HCT116 (cell line): ENCODE results near the gene TOP1. TPM values are rescaled to one million over a fixed set of nuclear protein-coding genes. Genes with fewer than 3 reads are reported as not detected.

ENCODE experiments used
- ATAC-seq: fragments of 200-7000 bp; cut with Tn5 transposase; 2 replicates; pipeline ENCODE4 v1.9.1; 2020; ENCODE audit warnings: mild to moderate bottlenecking, moderate library complexity
- BruUV-seq: library from RNA; stranded (reverse); fragments of 400-500 nt; replicated peaks from 2 replicates; lab custom pipeline; 2021; lab: Mats Ljungman, UMichigan
- CTCF ChIA-PET: fragments of 300-600 bp; sonication (Branson Sonifier 250); formaldehyde crosslinking; loops from one replicate; lab custom pipeline; 2021; ENCODE audit warnings: antibody characterized with exemption; lab: Charles Lee
- POLR2A ChIA-PET: fragments of 300-600, 350-600 bp; sonication (Branson Sonifier 250); formaldehyde crosslinking; loops from one replicate; lab custom pipeline; 2021; ENCODE audit warnings: antibody characterized with exemption; lab: Charles Lee
- RAD21 ChIA-PET, 2 experiments: fragments of 300-600 bp; sonication (Branson Sonifier 250); formaldehyde crosslinking; loops; one replicate each; lab custom pipeline; 2023; ENCODE audit warnings: low total read pairs in 2 of 2; ENCODE audit not compliant: uncharacterized antibody in 2 of 2, unreplicated experiment in 2 of 2, low non-redundant PET in 1 of 2; lab: Charles Lee
- DNase-seq: peaks from one replicate; pipeline ENCODE4 v3.0.0-alpha.2; 2010; ENCODE audit warnings: low read depth, low spot score
- H2AFZ ChIP-seq: fragments of 200-600 bp; shearing (Covaris generic), sonication (generic); 2 replicates; pipeline ENCODE4 v1.6.1; 2017; ENCODE audit warnings: low read depth, mixed run types, mixed read lengths, antibody characterized with exemption, low read length; ENCODE audit not compliant: poor library complexity, severe bottlenecking
- H3K27ac ChIP-seq: 2 replicates; pipeline ENCODE4 v1.5.1; 2012; ENCODE audit warnings: low read depth, low read length
- H3K27me3 ChIP-seq: fragments of 200-600 bp; sonication (generic); 2 replicates; pipeline ENCODE4 v1.6.1; 2016; ENCODE audit warnings: mixed run types, low read length, mixed read lengths; ENCODE audit not compliant: insufficient read depth
- H3K36me3 ChIP-seq, 2 experiments: fragments of 200-500 bp in 1 of 2; fragments of 200-600 bp in 1 of 2; sonication (Bioruptor generic) in 1 of 2; sonication (generic) in 1 of 2; 2 replicates each; pipeline versions ENCODE4 v1.5.1 to v1.6.1; 2014 to 2016; ENCODE audit warnings: low read length in 2 of 2, inconsistent platforms in 1 of 2, mixed read lengths in 1 of 2, mixed run types in 1 of 2; ENCODE audit not compliant: insufficient read depth in 2 of 2, control insufficient read depth in 1 of 2
- H3K4me1 ChIP-seq, 2 experiments: fragments of 200-600 bp in 1 of 2; sonication (generic) in 1 of 2; 2 replicates each; pipeline versions ENCODE4 v1.5.1 to v1.6.1; 2012 to 2017; ENCODE audit warnings: low read length in 2 of 2, inconsistent platforms in 1 of 2, mild to moderate bottlenecking in 1 of 2, mixed read lengths in 1 of 2, mixed run types in 1 of 2, moderate library complexity in 1 of 2; ENCODE audit not compliant: insufficient read depth in 2 of 2, control insufficient read depth in 1 of 2
- H3K4me2 ChIP-seq: fragments of 200-600 bp; sonication (generic); 2 replicates; pipeline ENCODE4 v1.6.1; 2017; ENCODE audit warnings: mixed run types, low read length, mixed read lengths
- H3K4me3 ChIP-seq, 2 experiments: fragments of 200-600 bp in 1 of 2; sonication (generic) in 1 of 2; replicated peaks in 1 of 2; 2 replicates each; pipeline ENCODE4 v1.5.1; 2011 to 2016; ENCODE audit warnings: low read length in 2 of 2, control low read depth in 1 of 2, low read depth in 1 of 2, mild to moderate bottlenecking in 1 of 2, mixed read lengths in 1 of 2, mixed run types in 1 of 2
- H3K79me2 ChIP-seq: fragments of 200-600 bp; sonication (generic); 2 replicates; pipeline ENCODE4 v1.6.1; 2017; ENCODE audit warnings: mild to moderate bottlenecking, mixed run types, low read length, moderate library complexity, mixed read lengths; ENCODE audit not compliant: insufficient read depth
- H3K9ac ChIP-seq: fragments of 200-600 bp; sonication (generic); 2 replicates; pipeline ENCODE4 v1.6.1; 2016; ENCODE audit warnings: low read length, mixed read lengths
- H3K9me2 ChIP-seq: fragments of 200-600 bp; sonication (generic), shearing (Covaris generic); 2 replicates; pipeline ENCODE4 v1.6.1; 2017; ENCODE audit warnings: mixed run types, mild to moderate bottlenecking, moderate library complexity; ENCODE audit not compliant: insufficient read depth
- H3K9me3 ChIP-seq, 2 experiments: fragments of 200-500 bp in 1 of 2; fragments of 200-600 bp in 1 of 2; sonication (Bioruptor generic) in 1 of 2; sonication (generic) in 1 of 2; 2 replicates each; pipeline ENCODE4 v1.6.1; 2014 to 2017; ENCODE audit warnings: low read length in 2 of 2, mixed read lengths in 2 of 2, inconsistent platforms in 1 of 2, low read depth in 1 of 2, mild to moderate bottlenecking in 1 of 2, mixed run types in 1 of 2, moderate library complexity in 1 of 2; ENCODE audit not compliant: control insufficient read depth in 1 of 2, insufficient read depth in 1 of 2
- H4K20me1 ChIP-seq: fragments of 200-600 bp; sonication (generic), shearing (Covaris generic); 2 replicates; pipeline ENCODE4 v1.6.1; 2017; ENCODE audit warnings: mixed run types, mild to moderate bottlenecking, moderate library complexity; ENCODE audit not compliant: insufficient read depth
- ATF3 ChIP-seq: IDR thresholded peaks from 2 replicates; pipeline ENCODE4 v1.6.1; 2012
- CBX3 ChIP-seq: IDR thresholded peaks from 2 replicates; pipeline ENCODE4 v1.6.1; 2012; ENCODE audit warnings: low read depth
- CEBPB ChIP-seq: IDR thresholded peaks from 2 replicates; pipeline ENCODE4 v1.6.1; 2012; ENCODE audit warnings: low read depth
- EZH2 ChIP-seq: fragments of 200-600 bp; sonication (generic); IDR thresholded peaks from 2 replicates; pipeline ENCODE4 v1.6.1; 2017; ENCODE audit warnings: antibody characterized with exemption, mixed run types
- EZH2phosphoT487 ChIP-seq: fragments of 200-600 bp; IDR thresholded peaks from 2 replicates; pipeline ENCODE4 v1.6.1; 2018; ENCODE audit warnings: antibody characterized with exemption, borderline replicate concordance
- FOSL1 ChIP-seq: IDR thresholded peaks from 2 replicates; pipeline ENCODE4 v1.6.1; 2012; ENCODE audit warnings: low read depth
- JUND ChIP-seq: IDR thresholded peaks from 2 replicates; pipeline ENCODE4 v1.6.1; 2012
- MAX ChIP-seq: IDR thresholded peaks from 2 replicates; pipeline ENCODE4 v1.6.1; 2012
- SP1 ChIP-seq: IDR thresholded peaks from 2 replicates; pipeline ENCODE4 v1.6.1; 2012; ENCODE audit warnings: low read depth
- TCF7L2 ChIP-seq: IDR thresholded peaks from 2 replicates; pipeline ENCODE4 v1.7.0; 2011; ENCODE audit warnings: borderline replicate concordance, inconsistent platforms; ENCODE audit not compliant: insufficient read depth, insufficient read length; ENCODE audit errors: extremely low read depth
- ZFX ChIP-seq: fragments of 450-650 bp; IDR thresholded peaks from 2 replicates; pipeline ENCODE4 v1.6.1; 2017
- ZNF274 ChIP-seq: fragments of 200-500 bp; sonication (Bioruptor generic); IDR thresholded peaks from 2 replicates; pipeline ENCODE4 v1.6.1; 2014; ENCODE audit warnings: mild to moderate bottlenecking, low read depth, low read length, inconsistent platforms
- intact Hi-C: fragments of 100-400 bp; cut with micrococcal nuclease; formaldehyde crosslinking; loops from 2 replicates; pipeline ENCODE4 v1.10.0; 2022
- total RNA-seq: library from RNA; stranded (reverse); gene quantifications from one replicate; pipeline ENCODE4 v1.2.1, GENCODE V29; 2021; ENCODE audit not compliant: unreplicated experiment
- TF ChIP-seq, protein P1 (sequence below): IDR thresholded peaks from 2 replicates; pipeline ENCODE4 v1.6.1; 2012; ENCODE audit warnings: low read depth
- TF ChIP-seq, protein P2 (sequence below), 3 experiments: fragments of 200-600 bp in 1 of 3; sonication (generic) in 1 of 3; IDR thresholded peaks in 2 of 3; conservative IDR thresholded peaks in 1 of 3; 2 replicates each; pipeline ENCODE4 v1.5.1; 2012 to 2017; ENCODE audit warnings: low read depth in 2 of 3, low read length in 2 of 3, antibody characterized with exemption in 1 of 3, borderline replicate concordance in 1 of 3, control low read depth in 1 of 3, mild to moderate bottlenecking in 1 of 3, mixed read lengths in 1 of 3, mixed run types in 1 of 3, moderate library complexity in 1 of 3; ENCODE audit not compliant: insufficient read depth in 1 of 3
- TF ChIP-seq, protein P3 (sequence below): IDR thresholded peaks from 2 replicates; pipeline ENCODE4 v1.6.1; 2011; ENCODE audit warnings: mild to moderate bottlenecking, low read length, moderate library complexity; ENCODE audit not compliant: insufficient replicate concordance; ENCODE audit errors: extremely low read depth

The TOP1 gene
- total RNA-seq, 1 experiment from 2014 or later: 190 TPM

DNA sequence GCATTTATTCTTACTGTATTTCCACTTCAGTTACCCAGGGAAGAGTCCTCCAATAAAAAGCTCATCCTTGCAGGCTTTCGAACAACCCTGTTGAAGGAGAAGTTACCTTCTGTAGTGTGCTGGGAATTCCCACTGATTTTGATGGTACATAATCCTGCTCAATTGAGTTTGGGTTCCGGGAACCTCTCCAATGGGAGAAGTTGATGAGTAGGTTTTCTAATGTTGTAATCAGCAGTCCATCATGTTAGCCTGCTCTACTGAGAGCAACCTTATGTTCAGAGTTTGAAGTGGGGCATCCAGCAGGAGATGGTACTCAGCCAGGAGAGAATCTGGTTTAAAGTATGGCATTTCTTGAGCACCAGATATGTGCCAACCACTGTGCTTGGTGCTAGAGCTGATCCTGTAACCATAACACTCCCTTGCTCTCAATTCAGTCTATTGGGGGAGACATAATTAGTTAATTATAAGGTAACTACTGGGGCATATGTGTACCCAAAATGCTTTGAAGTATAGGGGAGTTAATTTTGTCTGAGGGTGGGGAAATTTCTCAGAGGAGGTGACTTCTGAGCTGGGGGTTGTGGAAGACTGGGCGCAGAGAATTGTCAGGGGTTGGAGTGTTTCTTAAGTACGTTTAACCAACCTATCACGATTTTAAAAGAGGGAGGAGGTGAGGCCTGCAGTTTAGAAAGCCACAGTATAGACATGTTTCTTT lies 2.1 kb downstream of the TOP1 start:
- H3K27ac ChIP-seq: no peak overlapping the region
- DNase-seq (no peak), ATAC-seq (no peak)
- intact Hi-C loops: no loop called here
- H3K36me3 ChIP-seq: peaks cover 17 to 36% of the 10 kb centered on the region in 2 experiments; a peak in 3 of 4 replicates
- CTCF ChIA-PET: interaction anchor here (1.1 kb wide), 1 partner anchor 40 kb away, joined by 3 read pairs; no protein-coding TSS in a partner anchor
- no peaks in the 10 kb centered on the region for H3K9me3 ChIP-seq
- H3K27me3 ChIP-seq: no peaks in the 10 kb centered on the region
- peak overlapping the region; percentile 79 to 86 for H3K4me3 ChIP-seq
- RAD21 ChIA-PET: no interaction called here
- H3K79me2 ChIP-seq: peaks cover 71% of the 10 kb centered on the region
- TF ChIP-seq, protein P1, sequence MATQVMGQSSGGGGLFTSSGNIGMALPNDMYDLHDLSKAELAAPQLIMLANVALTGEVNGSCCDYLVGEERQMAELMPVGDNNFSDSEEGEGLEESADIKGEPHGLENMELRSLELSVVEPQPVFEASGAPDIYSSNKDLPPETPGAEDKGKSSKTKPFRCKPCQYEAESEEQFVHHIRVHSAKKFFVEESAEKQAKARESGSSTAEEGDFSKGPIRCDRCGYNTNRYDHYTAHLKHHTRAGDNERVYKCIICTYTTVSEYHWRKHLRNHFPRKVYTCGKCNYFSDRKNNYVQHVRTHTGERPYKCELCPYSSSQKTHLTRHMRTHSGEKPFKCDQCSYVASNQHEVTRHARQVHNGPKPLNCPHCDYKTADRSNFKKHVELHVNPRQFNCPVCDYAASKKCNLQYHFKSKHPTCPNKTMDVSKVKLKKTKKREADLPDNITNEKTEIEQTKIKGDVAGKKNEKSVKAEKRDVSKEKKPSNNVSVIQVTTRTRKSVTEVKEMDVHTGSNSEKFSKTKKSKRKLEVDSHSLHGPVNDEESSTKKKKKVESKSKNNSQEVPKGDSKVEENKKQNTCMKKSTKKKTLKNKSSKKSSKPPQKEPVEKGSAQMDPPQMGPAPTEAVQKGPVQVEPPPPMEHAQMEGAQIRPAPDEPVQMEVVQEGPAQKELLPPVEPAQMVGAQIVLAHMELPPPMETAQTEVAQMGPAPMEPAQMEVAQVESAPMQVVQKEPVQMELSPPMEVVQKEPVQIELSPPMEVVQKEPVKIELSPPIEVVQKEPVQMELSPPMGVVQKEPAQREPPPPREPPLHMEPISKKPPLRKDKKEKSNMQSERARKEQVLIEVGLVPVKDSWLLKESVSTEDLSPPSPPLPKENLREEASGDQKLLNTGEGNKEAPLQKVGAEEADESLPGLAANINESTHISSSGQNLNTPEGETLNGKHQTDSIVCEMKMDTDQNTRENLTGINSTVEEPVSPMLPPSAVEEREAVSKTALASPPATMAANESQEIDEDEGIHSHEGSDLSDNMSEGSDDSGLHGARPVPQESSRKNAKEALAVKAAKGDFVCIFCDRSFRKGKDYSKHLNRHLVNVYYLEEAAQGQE: no peak
- TF ChIP-seq CBX3 (no peak), CEBPB (no peak), EZH2 (no peak), TCF7L2 (no peak), MAX (no peak), ZFX (no peak), ATF3 (no peak), FOSL1 (no peak), JUND (no peak), EZH2phosphoT487 (no peak), SP1 (no peak), ZNF274 (no peak)
- TF ChIP-seq, protein P2, sequence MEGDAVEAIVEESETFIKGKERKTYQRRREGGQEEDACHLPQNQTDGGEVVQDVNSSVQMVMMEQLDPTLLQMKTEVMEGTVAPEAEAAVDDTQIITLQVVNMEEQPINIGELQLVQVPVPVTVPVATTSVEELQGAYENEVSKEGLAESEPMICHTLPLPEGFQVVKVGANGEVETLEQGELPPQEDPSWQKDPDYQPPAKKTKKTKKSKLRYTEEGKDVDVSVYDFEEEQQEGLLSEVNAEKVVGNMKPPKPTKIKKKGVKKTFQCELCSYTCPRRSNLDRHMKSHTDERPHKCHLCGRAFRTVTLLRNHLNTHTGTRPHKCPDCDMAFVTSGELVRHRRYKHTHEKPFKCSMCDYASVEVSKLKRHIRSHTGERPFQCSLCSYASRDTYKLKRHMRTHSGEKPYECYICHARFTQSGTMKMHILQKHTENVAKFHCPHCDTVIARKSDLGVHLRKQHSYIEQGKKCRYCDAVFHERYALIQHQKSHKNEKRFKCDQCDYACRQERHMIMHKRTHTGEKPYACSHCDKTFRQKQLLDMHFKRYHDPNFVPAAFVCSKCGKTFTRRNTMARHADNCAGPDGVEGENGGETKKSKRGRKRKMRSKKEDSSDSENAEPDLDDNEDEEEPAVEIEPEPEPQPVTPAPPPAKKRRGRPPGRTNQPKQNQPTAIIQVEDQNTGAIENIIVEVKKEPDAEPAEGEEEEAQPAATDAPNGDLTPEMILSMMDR (IDR thresholded peaks at IDR 0.05 in 2 of 3, conservative IDR thresholded peaks at IDR 0.05 in 1 of 3; ENCODE audit: borderline replicate concordance in 1 of 3, insufficient read depth in 1 of 3, low read depth in 2 of 3, low read length in 2 of 3): no peak
- TF ChIP-seq, protein P3, sequence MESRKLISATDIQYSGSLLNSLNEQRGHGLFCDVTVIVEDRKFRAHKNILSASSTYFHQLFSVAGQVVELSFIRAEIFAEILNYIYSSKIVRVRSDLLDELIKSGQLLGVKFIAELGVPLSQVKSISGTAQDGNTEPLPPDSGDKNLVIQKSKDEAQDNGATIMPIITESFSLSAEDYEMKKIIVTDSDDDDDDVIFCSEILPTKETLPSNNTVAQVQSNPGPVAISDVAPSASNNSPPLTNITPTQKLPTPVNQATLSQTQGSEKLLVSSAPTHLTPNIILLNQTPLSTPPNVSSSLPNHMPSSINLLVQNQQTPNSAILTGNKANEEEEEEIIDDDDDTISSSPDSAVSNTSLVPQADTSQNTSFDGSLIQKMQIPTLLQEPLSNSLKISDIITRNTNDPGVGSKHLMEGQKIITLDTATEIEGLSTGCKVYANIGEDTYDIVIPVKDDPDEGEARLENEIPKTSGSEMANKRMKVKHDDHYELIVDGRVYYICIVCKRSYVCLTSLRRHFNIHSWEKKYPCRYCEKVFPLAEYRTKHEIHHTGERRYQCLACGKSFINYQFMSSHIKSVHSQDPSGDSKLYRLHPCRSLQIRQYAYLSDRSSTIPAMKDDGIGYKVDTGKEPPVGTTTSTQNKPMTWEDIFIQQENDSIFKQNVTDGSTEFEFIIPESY: no peak
- peaks cover 41% of the 10 kb centered on the region; the same call in 1 of the 2 replicates for H4K20me1 ChIP-seq
- peaks cover 28 to 47% of the 10 kb centered on the region in 2 experiments for H3K4me1 ChIP-seq
- H3K9ac ChIP-seq: peak overlapping the region; percentile 87
- peak overlapping the region; percentile 81 for H3K4me2 ChIP-seq
- POLR2A ChIA-PET: interaction anchor here (1.2 to 2.7 kb wide), 3 partner anchors 22 to 42 kb away, joined by 3 to 7 read pairs (median 6); no protein-coding TSS in a partner anchor
- H2AFZ ChIP-seq: no peak overlapping the region
- no TSS peak for BruUV-seq
- no peaks in the 10 kb centered on the region for H3K9me2 ChIP-seq
